Duodenal mucosa (tissue), 2 donors: ENCODE results near the gene SPIRE1.

Experiments used
- H3K27ac ChIP-seq: one replicate; pipeline ENCODE4 v1.7.0; 2013; ENCODE audit warnings: low read depth, low read length
- H3K27me3 ChIP-seq, 2 donors: one replicate each; pipeline ENCODE4 v1.7.0; 2013; ENCODE audit warnings: low read length in 2 of 2, control low read depth in 1 of 2; ENCODE audit not compliant: insufficient read depth in 2 of 2, control insufficient read depth in 1 of 2
- H3K36me3 ChIP-seq, 2 donors: one replicate each; pipeline ENCODE4 v1.7.0; 2013; ENCODE audit warnings: low read length in 2 of 2, control low read depth in 1 of 2; ENCODE audit not compliant: insufficient read depth in 2 of 2, control insufficient read depth in 1 of 2
- H3K4me1 ChIP-seq, 2 donors: one replicate each; pipeline ENCODE4 v1.7.0; 2013; ENCODE audit warnings: low read length in 2 of 2, control low read depth in 1 of 2; ENCODE audit not compliant: insufficient read depth in 2 of 2, control insufficient read depth in 1 of 2
- H3K4me3 ChIP-seq, 2 donors: one replicate each; pipeline ENCODE4 v1.7.0; 2013; ENCODE audit warnings: low read length in 2 of 2, low read depth in 1 of 2
- H3K9ac ChIP-seq, 2 donors: one replicate each; pipeline ENCODE4 v1.7.0; 2013; ENCODE audit warnings: low read length in 2 of 2, low read depth in 1 of 2
- H3K9me3 ChIP-seq, 2 donors: one replicate each; pipeline ENCODE4 v1.7.0; 2013; ENCODE audit warnings: low read length in 2 of 2, control low read depth in 1 of 2; ENCODE audit not compliant: control insufficient read depth in 1 of 2

SPIRE1 gene

DNA sequence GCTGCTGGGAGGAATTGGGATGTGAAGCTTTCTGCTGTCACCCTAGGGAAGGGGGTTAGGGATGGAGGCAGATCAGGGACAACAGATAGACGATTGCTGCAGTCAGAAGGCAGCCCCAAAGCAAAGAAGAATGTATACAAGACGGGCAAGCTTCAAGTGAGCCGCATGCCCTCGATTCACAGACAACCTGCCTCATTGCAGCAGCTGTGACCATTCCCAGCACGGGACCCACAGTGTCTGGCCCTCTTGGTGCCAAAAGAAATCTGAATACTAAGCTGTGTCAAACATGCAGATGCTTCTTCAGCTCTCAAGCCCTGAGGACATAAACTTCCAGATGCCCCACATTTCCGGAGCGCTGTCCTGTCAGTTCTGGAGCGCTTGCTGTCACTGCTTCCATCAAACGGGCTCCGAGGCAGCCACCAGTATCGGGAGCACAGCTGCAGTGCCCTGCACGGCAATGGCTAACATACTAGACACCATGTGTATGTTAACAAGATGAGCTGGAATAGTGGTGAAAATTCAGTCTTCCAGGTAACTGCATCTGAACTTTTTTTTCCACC lies 216.4 kb downstream of the SPIRE1 start:
- Histone ChIP-seq H3K4me1 (no peaks in the 10 kb centered on the region), H3K27ac (no peak overlapping the region), H3K36me3 (no peaks in the 10 kb centered on the region), H3K27me3 (no peaks in the 10 kb centered on the region), H3K4me3 (no peak overlapping the region), H3K9ac (no peak overlapping the region), H3K9me3 (peaks cover 0 to 8% of the 10 kb centered on the region in 2 donors)

DNA sequence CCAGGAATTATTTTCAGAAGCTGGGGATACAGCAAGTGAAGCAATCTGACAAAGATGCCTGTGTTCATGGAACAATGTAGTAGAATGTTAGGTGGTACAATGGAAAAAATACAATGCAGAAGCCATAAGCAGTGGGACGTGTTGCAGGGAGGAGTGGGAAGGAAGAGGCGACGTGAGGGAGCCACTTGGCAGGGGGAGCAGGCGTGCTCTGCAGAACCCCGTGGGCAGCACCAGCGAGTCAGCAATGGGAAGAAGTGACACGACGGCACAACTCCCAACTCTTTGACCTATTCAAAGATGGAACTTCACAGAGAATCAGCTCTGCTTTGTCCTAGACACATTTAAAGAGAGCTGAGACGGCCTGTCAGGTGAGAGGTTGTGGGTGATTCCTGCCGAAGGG lies 219.7 kb downstream of the SPIRE1 start:
- Histone ChIP-seq H3K9me3 (no peaks in the 10 kb centered on the region), H3K4me3 (no peak overlapping the region), H3K9ac (no peak overlapping the region), H3K36me3 (no peaks in the 10 kb centered on the region), H3K4me1 (no peaks in the 10 kb centered on the region), H3K27ac (no peak overlapping the region), H3K27me3 (no peaks in the 10 kb centered on the region)

DNA sequence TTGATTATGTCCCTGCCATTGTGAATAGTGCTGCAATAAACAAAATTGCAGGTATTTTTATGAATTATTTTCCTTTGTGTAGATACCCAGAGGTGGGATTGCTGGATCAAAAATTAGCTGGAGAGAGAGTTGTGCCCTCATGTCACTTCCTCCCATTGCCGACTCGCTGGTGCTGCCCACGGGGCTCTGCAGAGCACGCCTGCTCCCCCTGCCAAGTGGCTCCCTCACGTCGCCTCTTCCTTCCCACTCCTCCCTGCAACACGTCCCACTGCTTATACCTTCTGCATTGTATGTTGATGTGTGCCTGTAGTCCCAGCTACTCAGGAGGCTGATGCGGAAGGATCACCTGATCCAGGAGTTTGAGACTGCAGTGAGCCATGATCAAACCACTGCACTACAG lies 222.0 kb downstream of the SPIRE1 start:
- no peak overlapping the region for H3K27ac ChIP-seq
- no peaks in the 10 kb centered on the region for H3K9me3 ChIP-seq
- H3K9ac ChIP-seq, result no peak overlapping the region
- H3K4me3 ChIP-seq, result no peak overlapping the region
- H3K4me1 ChIP-seq, result no peaks in the 10 kb centered on the region
- no peaks in the 10 kb centered on the region for H3K27me3 ChIP-seq
- no peaks in the 10 kb centered on the region for H3K36me3 ChIP-seq

DNA sequence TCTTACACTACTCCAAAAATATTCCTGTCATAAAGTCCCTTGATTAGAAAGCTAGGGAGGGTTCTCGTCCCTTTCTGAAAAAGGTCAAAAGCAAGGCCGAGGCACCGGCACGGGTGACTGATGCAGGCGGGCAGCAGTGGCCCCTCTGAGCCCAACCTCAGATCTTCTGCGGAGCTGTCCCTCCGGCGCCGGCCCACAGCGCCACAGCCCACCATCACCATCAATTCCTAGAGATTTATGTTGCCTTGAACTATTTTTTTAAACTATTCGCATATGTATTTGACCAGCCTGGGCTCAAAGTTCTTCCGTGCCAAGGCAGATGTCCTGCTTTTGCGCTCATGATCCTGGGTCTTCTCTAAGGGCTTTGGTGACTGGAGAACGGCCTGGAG lies 223.4 kb downstream of the SPIRE1 start:
- no peak overlapping the region for H3K9ac ChIP-seq
- H3K4me3 ChIP-seq, result no peak overlapping the region
- no peak overlapping the region for H3K27ac ChIP-seq
- no peaks in the 10 kb centered on the region for H3K9me3 ChIP-seq
- H3K27me3 ChIP-seq, result no peaks in the 10 kb centered on the region
- H3K36me3 ChIP-seq, result no peaks in the 10 kb centered on the region
- H3K4me1 ChIP-seq, result no peaks in the 10 kb centered on the region

DNA sequence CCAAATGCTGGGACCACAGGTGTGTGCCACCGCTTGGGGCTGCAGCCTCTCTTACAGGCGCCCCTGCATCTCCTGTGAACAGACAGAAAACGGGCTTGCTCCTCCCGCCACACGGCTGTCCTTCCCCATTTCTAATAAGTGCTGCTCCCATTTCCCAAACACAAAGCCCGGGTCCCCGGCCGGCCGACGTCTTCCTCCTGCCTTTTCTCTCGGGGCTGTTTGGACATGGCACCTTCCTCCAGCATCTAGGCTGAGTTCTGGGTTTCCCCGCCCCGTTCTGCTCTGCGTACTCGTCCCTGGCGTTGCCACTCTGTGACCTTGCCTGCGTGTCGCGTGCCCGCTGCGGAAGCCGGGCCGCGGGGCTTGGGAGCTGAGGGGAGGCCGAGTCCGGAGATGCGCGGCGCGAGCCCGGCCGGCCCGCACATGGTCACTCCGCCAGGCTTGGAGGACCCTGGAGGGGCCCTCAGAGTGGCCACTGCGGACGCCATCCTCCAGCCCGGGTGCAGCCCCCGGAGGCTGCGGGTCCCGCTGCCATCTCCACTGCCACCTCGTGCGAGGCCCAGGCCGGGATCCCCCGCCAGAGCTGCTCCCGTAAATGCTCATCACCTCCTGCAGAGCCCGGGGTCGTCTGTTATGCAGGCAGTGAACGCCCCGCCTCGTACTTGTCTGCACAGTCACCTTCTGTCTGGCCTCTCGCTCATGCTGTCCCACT lies 223.9 kb downstream of the SPIRE1 start:
- Histone ChIP-seq H3K9me3 (no peaks in the 10 kb centered on the region), H3K27ac (no peak overlapping the region), H3K36me3 (no peaks in the 10 kb centered on the region), H3K9ac (no peak overlapping the region), H3K4me1 (no peaks in the 10 kb centered on the region), H3K27me3 (no peaks in the 10 kb centered on the region), H3K4me3 (no peak overlapping the region)

DNA sequence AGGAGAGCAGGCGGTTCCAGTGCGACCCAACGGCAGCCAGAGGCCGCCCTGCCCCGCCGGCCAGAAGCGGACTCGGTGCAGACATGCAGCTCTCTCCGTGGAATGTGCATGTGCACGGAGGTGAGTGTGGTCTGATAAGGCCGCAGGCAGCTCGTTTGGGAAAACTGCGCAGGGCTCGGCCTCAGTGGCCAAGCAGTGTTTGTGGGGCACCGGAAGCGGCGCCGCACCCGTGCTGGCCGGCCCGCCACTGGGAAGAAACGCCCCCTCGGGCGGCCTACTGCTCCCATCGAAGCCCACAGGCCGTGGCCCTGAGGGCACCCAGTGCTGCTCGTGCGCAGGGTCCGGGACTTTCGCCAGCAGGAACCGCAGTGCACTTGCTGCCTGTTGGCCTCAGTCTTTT lies 225.0 kb downstream of the SPIRE1 start:
- Histone ChIP-seq H3K9me3 (no peaks in the 10 kb centered on the region), H3K27me3 (no peaks in the 10 kb centered on the region), H3K4me3 (no peak overlapping the region), H3K4me1 (no peaks in the 10 kb centered on the region), H3K27ac (no peak overlapping the region), H3K9ac (no peak overlapping the region), H3K36me3 (no peaks in the 10 kb centered on the region)

DNA sequence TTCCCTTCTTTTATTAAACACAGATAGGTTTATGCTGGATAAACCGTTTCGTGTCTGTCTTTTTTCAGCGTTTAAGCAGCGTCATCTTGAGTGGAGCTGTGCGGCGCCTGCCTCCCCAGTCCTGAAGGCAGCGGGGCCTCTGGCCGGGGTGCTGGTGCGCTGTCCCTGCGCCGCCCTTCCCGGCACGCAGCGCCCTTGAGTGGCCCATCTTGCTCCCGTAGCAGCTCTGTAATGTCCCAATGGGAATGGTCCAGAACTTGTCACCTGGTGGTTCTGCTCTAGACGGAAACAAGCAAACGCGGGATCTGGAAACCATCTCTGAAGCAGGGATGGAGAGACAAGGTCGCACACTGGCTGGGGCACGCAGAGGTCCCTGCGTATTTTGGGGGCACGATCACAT lies 225.7 kb downstream of the SPIRE1 start:
- Histone ChIP-seq H3K9me3 (no peaks in the 10 kb centered on the region), H3K36me3 (no peaks in the 10 kb centered on the region), H3K4me3 (no peak overlapping the region), H3K27ac (no peak overlapping the region), H3K4me1 (no peaks in the 10 kb centered on the region), H3K9ac (no peak overlapping the region), H3K27me3 (no peaks in the 10 kb centered on the region)

DNA sequence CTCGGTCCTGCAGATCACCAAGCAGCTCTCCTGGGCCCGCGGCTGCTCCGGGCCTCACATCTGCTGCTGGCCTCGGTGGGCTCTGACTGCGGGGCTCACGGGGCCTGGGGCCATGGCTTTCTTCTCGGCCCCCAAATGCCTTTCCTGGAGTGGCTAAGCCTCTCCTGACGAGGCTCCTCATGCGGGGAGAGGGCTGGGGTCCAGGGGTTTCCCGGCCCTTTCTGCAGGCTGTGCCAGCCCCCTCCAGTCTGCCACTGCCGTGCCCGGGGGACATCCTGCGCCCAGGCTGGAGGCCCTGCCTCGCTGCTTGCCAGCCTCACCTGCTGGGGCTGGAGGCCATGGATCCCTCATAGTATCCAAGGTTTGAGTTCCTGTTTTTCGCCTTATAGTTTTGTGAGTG lies 226.3 kb downstream of the SPIRE1 start:
- no peaks in the 10 kb centered on the region for H3K4me1 ChIP-seq
- H3K27me3 ChIP-seq, result no peaks in the 10 kb centered on the region
- H3K4me3 ChIP-seq, result no peak overlapping the region
- no peak overlapping the region for H3K9ac ChIP-seq
- no peaks in the 10 kb centered on the region for H3K36me3 ChIP-seq
- H3K27ac ChIP-seq, result no peak overlapping the region
- no peaks in the 10 kb centered on the region for H3K9me3 ChIP-seq

DNA sequence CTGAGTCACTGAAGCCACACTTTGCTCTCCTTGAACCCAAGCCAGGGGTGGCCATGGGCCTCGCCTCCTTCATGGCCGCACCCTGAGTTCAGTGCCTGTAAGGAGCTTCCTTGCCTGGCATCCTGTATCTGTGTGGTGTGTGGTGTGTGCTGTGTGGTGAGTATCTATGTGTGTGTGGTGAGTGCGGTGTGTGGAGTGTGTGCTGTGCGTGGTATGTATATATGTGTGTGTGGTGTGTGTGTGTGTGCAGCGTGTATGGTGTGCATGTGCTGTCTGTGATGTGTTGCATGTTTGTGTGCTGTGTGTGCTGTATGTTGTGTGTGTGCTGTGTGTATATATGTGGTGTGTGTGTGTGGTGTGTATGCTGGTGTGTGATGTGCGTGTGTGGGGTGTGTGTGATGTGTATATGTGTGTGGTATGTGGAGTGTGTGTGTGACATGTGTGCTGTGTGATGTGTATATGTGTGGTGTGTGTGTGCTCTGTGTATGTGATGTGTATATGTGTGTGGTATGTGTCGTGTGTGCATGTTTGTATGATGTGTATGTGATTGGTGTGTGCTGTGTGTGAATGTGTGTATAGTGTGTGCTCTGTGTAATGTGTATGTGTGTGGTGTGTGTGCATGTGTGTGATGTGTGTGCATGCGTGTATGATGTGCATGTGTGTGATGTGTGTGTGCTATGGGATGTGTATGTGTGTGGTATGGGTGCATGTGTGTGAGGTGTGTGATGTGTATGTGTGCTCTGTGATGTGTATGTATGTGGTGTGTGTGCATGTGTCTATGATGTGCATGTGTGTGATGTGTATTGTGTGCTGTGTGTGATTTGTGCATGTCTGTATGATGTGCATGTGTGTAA lies 227.5 kb downstream of the SPIRE1 start:
- Histone ChIP-seq H3K27me3 (no peaks in the 10 kb centered on the region), H3K4me3 (no peak overlapping the region), H3K9me3 (no peaks in the 10 kb centered on the region), H3K27ac (no peak overlapping the region), H3K4me1 (no peaks in the 10 kb centered on the region), H3K9ac (no peak overlapping the region), H3K36me3 (no peaks in the 10 kb centered on the region)

DNA sequence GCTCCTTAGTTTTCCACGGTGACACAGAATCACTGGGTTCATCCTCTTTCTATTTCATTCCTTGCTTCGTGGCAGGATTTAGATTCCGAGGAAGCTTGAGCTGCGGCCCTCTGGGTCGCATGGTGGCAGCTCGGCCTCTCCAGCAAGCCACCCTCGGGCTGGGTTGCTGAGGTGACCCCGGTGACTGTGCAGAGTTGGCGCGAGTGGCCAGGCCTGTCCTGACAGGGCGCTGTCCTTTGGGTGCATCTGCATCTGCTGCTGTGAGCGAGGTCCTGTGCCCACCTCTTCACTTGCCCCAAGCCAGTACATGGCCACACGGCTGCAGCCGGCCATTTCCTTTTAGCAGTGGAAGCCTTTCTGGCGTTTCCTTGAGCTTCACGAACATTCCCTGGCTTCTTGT lies 228.4 kb downstream of the SPIRE1 start:
- Histone ChIP-seq H3K4me1 (no peaks in the 10 kb centered on the region), H3K36me3 (no peaks in the 10 kb centered on the region), H3K27ac (no peak overlapping the region), H3K9ac (no peak overlapping the region), H3K9me3 (no peaks in the 10 kb centered on the region), H3K27me3 (no peaks in the 10 kb centered on the region), H3K4me3 (no peak overlapping the region)
